HuH-7 (cell line): ENCODE results near the gene MYO3B.

Source experiments
- DNase-seq: peaks from one replicate; pipeline ENCODE4 v3.0.0; 2011; ENCODE audit warnings: low spot score

MYO3B gene

DNA sequence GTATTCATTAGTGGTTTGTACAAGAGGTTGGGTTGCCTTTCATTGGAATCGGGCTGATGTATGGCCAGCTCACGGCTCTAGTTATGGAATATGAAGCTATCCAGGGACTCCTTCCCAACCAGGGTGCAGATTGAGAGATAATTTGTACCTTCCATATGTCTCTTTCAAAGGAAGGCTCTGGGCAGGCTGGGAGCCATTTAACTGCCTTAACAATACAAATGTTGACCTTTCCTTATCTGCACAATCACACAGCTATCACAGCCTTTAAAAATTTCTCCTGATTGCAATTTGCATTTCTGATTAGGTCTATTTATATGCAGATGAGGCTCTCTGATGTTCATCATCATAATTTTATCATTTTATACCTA is 58.7 kb downstream of the MYO3B start:
- DNase-seq = no peak

GRCh38 chr2:170237572-170238120 is 59.7 kb downstream of the MYO3B start:
- DNase-seq = no peak

DNA sequence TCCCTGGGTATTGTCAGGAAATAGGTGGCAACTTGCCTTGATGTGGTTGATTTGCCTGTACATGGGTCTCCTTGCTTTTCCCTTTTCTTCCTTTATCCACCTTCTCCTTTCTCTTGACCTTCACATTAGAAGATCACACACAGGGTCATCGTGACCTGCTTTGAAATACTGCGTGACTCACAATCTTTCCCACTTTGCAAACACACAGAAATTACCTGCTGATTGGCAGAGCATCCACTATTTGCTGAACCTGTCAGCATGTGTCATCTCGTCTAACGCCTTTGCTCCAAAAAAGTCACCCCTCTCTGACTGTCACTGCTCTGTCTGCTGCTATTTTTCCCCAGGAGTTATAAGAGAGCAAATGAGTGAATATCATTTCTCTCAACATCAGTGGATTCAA is 60.8 kb downstream of the MYO3B start:
- no peak for DNase-seq

GRCh38 chr2:170240629-170241028 is 62.7 kb downstream of the MYO3B start:
- no peak for DNase-seq

DNA sequence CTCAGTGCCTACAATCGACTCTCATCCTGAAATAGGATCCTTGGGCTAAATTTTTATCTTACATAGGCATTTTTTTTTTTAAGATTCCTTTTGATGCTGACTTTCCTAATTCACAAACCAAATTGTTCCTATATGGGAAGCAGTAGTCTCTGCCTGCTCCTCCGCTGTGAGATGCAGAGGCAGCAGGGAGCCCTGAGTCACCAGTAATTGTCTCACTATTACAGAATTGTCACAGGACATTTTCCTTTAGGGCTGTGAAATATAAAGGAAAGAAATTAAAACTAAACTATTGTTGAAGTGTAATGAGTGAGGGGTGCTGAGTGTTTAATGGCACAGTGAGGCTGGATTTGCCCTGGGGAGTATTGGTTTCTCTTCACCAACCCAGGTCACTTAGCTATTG is 63.8 kb downstream of the MYO3B start:
- no peak for DNase-seq

- DNase-seq = no peak
These were observed 65.3 kb downstream of the MYO3B start for GRCh38 chr2:170243118-170243837.

DNA sequence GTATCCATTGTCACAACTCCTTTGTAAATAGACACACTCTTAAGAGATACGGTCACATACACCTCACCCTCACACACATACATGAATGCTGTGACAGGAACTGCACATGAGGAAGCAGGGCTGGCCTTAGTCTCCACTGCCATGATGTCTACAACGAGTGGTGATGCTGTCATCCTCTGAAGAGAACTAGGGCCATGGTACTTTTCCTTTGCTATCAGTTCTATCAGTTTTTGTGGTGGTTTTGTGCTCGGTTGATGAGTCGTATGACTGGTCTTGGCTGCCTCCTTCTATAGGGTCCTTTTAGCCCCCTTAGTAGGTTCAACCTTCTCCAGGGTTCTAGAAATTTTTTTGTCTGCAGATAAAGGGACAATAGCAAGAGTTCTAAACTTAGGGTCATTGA is 66.0 kb downstream of the MYO3B start:
- DNase-seq = no peak

DNA sequence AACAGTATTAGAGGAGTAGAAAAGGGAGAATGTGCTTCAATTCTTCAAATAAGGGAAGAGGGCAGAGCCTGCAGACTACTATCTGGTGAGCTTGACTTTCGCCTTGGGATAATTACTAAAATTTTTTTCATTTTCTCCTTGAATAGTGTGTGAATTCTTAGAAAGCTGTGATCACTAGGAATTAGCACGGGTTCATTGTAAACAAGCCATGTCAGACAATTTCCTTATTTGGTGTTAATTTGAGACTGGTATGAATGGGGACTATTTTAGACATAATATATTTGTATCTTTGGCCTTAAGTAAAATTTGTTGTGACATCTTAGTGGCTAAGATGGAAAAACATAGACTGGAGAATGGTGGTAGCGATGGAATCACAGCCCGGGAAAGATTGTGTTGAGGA is 66.6 kb downstream of the MYO3B start:
- DNase-seq = no peak

DNA sequence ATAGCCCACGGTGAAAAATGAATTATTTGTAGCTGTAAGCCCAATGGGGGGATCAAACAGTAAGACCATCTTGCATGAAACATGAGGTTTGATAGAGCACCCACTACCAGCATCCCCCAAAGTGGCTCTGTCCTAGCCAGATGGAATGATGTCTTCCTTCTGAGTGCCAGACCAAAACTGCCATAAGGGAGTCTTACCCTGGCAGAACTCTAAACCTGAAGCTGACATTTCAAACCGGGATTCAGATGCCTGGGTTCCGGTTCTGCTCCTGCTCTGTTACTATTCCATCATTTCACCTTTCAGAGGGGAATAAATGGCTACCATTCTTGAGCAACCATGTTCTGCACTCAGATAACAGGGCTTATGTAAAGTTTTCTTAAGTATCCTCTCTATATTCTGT is 67.4 kb downstream of the MYO3B start:
- DNase-seq = no peak

DNA sequence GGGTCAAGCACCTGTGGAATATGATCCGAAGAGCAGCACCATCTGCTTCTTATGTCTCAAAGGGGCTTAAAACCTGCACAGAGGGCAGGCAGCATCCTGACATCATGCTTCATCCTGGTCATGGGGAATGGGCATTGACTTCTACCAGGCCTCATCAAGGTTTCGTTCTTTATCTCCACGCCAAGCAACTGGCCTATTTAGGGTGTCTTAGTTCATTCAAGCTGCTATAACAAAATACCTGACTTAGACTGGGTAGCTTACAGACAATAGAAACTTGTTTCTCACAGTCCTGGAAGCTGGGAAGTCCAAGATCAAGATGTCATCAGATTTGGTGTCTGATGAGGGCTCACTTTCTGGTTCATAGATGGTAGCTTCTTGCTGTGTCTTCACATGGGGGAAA is 69.4 kb downstream of the MYO3B start:
- no peak for DNase-seq

- no peak for DNase-seq
These were observed 70.0 kb downstream of the MYO3B start for GRCh38 chr2:170247882-170248393.

GRCh38 chr2:170248574-170249393 is 70.8 kb downstream of the MYO3B start:
- DNase-seq = no peak

DNA sequence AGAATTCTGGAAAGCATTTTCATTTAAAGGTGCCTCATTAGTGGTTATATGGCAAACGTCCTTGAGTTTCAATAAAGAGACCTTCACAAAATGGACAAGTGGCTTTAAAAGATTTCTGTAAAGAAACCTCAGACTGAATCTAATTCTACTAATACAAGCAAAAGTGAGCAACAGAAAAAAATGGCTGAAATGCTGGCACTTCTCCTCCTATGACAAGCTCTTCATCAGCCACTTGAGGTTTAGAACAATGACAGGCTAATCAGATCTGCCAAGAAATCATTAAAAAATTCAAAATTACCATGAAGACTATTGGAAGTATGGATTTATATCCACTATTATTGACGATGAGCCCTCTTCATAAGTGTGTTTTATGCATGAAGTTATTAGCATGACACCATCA is 71.8 kb downstream of the MYO3B start:
- DNase-seq = no peak

DNA sequence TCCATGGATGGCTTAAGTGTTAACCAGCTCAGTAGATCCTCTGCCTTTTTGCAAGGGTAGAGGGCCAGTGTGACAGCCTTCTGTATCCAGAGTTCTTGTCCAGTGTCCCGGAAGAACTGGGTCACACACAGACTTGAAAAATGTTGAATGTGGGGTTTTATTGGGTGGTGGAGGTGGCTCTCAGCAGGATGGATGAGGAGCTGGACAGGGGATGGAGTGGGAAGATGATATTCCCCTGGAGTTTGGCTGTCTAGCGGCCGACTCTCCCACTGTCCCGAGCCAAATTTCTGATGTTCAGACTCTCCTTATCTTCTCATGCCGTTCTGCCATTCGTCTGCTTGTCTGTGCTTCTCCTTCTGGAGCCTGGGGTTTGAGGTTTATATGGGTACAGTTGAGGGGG is 72.6 kb downstream of the MYO3B start:
- DNase-seq = no peak

DNA sequence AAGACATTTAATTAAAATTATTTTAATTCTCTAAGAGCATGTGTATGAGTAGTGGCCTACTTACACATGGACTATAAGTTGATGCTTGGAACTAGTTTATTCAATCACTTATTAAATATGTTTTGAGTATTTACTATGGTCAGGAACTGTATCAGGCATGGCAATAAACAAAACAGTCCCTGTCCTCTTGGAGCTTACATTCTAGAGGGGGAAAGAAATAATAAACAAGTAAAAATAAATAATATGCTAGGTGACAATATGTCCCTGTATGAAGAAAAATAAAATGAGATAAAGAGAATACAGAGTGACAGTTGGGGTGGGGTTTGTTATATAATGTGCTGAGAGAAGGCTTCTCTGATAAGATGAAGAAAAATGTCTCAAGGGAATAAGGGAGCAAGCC is 74.5 kb downstream of the MYO3B start:
- no peak for DNase-seq

- DNase-seq = no peak
These were observed 75.8 kb downstream of the MYO3B start for GRCh38 chr2:170253721-170254230.

DNA sequence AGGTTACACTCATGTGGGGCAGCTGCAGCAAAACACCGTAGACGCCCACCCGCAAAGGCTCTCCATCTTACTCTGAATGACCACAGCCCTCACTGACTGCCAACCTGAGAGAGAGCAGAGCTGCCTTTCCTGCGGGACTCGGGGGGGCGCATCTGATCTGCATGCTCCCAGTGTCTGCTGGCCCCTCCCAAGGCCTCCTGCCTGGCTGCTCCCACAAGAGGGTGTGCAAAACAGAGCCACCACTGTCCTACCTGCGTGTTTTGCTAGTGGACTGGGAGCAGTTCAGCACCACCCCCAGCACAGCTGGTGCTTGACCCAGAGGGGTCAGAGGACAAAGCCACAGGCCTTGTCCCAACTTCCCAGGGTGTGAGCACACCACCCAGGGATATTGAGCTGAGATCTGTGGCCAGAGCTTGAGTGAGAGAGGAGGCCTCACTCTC is 76.4 kb downstream of the MYO3B start:
- DNase-seq = no peak

DNA sequence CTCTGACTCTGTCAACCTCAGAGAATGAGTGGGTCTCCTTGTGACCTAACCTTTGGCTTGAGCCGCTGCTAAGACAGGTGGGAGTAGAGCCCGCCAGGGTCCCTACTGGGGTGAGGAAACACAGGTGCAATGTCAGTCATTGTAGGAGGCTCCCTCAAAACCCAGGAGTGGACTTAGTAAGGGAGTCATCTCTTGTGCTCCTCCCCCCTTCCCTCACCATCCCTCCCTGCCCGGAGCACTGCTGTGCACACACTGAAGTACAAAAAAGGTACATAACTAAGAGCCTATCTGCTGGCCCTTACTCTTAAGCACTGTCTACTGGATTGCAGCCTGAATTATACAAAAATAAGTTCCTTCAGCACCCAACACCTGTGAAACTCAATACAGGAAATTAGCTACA is 77.2 kb downstream of the MYO3B start:
- no peak for DNase-seq

DNA sequence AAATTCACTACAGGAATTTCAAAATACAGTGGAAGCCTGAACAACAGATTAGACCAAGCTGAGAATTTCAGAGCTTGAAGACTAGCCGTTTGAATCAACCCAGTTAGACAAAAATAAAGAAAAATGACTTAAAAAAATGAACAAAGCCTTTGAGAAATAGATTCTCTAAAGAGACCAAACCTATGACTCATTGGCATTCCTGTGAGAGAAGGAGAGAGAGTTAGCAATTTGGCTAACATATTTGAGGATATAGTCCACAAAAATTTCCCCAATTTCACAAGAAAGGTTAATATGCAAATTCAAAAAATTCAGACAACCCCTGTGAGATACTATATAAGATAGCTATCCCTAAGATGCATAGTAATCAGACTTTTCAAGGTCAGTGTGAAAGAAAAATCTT is 78.0 kb downstream of the MYO3B start:
- no peak for DNase-seq

DNA sequence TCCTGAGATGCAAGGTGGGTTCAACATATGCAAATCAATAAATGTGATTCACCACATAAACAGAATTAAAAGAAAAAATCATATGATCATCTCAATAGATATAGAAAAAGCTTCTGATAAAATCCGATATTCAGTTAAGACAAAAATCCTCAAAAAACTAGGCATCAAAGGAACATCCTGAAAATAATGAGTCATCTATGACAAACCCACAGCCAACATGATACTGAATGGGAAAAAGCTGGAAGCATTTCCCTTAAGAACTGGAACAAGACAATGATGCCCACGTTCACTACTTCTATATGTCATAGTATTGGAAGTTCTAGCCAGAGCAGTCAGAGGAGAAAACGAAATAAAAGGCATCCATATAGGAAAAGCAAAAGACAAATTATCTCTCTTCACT is 80.4 kb downstream of the MYO3B start:
- DNase-seq = no peak

- no peak for DNase-seq
These were observed 82.2 kb downstream of the MYO3B start for GRCh38 chr2:170260188-170260587.

DNA sequence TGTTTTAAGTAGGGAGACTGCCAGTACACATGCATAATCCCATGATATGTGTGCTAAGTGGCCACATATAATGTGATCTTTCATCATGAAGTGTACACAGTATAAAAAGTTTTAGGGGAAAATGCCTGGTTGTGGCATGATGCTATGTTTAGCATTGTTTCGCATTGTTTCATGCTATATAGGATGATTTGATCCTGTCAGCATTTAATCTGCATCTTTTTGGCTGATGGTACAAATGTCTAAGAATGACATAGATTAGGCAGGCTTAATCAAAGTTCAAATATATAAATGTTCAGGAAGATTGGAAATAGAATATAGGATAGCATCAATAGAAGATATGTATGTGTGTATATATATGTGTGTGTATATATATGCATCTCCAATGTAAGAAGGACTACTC is 83.6 kb downstream of the MYO3B start:
- no peak for DNase-seq

GRCh38 chr2:170262343-170262742 is 84.4 kb downstream of the MYO3B start:
- DNase-seq = no peak
